ENCODE results near the gene WFDC10A.
"Not testable (repeated sequence)": the region's sequence is repeated elsewhere in the genome, so short reads cannot be mapped to it uniquely, and the experiment has no call there.

WFDC10A gene

DNA sequence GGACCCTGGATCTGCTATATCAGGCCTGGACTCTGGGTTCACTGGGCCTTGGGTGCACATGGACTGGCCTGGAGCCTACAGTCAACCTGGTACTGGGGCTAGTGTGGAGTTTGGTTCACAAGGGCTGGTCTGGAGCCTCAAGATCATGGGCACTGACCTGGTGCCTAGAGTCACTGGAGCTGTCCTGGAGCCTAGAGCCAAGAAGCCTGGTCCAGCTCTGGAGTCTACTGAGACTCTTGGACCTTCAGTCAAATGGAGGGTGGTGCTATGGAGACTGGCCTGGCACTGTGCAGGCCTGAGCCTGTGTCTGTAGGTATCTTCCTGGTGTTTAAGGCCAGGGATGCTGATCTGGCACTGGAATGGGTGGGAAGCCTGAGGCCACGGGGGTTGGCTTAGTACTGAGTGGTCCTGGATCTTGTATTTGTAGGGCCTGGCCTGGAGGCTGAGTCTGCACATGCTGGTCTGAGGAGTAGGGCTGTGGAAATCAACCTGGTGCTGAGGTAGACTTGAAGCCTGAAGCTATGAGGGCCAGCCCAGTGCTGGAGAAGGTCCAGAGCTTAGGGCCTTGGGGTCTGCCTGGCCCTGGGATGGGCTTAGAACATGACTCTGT, 18.0 kb downstream of the WFDC10A start:
- no peak for DNase-seq (ENCODE audit: low read depth, low spot score)

GRCh38 chr20:45649312-45649863, 19.8 kb downstream of the WFDC10A start:
- no peak for DNase-seq (ENCODE audit: low read depth, low spot score)

- DNase-seq (ENCODE audit: low read depth, low spot score): not testable (repeated sequence)
These were observed 22.2 kb downstream of the WFDC10A start for GRCh38 chr20:45651726-45652125.

DNA sequence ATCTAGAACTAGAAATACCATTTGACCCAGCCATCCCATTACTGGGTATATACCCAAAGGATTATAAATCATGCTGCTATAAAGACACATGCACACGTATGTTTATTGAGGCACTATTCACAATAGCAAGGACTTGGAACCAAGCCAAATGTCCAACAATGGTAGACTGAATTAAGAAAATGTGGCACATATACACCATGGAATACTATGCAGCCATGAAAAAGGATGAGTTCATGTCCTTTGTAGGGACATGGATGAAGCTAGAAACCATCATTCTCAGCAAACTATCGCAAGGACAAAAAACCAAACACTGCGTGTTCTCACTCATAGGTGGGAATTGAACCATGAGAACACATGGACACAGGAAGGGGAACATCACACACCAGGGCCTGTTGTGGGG, 27.5 kb downstream of the WFDC10A start:
- not testable (repeated sequence) for DNase-seq (ENCODE audit: low read depth, low spot score)

DNA sequence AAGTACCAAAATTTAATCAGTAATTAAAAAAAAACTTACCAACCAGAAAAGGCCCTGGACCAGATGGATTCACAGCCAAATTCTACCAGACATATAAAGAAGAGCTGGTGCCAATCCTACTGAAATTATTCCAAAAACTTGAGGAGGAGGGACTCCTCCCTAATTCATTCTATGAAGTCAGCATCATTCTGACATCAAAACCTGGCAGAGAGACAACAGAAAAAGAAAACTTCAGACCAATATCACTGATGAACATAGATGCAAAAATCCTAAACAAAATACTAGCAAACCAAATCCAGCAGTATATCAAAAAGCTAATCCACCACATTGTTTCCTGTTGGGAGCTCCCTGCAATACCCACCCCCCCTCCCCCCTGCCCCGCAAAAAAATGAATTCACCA, 40.6 kb downstream of the WFDC10A start, which contains the start of gene WFDC11:
Gene WFDC11 (minus strand): TSS at position 101 of the 400 bp plus-strand sequence. CDS start 19,639 bp downstream, outside the sequence.
- no peak for DNase-seq (ENCODE audit: low read depth, low spot score)

DNA sequence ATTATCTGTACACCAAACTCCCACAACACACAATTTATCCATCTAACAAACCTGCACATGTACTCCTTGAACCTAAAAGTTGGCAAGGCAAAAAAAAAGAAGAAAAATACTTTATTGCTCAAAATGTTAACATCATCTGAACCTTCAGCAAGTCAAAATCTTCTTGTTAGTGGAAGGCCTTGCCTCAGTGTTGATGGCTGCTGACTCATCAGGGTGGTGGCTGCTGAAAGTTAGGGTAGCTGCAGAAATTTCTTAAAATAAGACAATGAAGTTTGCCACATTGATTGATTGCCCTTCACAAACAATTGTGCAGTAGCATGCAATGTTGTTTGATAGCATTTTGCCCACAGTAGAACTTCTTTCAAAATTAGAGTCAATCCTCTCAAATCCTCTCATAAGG, 43.2 kb downstream of the WFDC10A start:
- no peak for DNase-seq (ENCODE audit: low read depth, low spot score)

DNA sequence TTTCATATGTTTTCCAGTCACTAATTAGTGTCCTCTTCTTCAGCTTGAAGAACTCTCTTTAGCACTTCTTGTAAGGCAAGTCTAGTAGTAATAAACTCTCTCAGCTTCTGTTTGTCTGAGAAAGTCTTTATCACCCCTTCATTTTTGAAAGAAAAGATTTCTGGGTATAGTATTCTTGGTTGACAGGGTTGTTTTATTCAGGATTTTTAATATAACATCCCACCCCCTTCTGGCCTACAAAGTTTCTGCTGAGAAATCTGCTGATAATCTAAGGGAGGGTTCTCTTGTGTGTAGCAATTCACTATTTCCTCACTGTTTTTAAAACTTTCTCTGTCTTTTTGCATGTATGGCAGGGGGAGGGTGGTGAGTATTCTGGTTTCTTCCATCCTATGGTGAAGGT, 50.1 kb downstream of the WFDC10A start:
- DNase-seq (ENCODE audit: low read depth, low spot score): no peak

Measured in activated CD4-positive, CD25-positive, alpha-beta regulatory T cell treated with anti-CD3 and anti-CD28 coated beads, Interleukin-2, amount 50 U/mL, for 16 hours (primary cell).